Glutamatergic neuron (in vitro differentiated cells): ENCODE measurements around the gene FAM168A. TPM values are rescaled to one million over a fixed set of nuclear protein-coding genes. Genes with fewer than 3 reads are reported as not detected.
"Not testable (repeated sequence)": the region's sequence is repeated elsewhere in the genome, so short reads cannot be mapped to it uniquely, and the experiment has no call there.

ENCODE experiments used
- DNase-seq: peaks from one replicate; pipeline ENCODE4 v3.0.0; 2022
- H3K27ac Mint-ChIP-seq: one replicate; pipeline ENCODE4 v1.8.0; 2020; ENCODE audit warnings: mild to moderate bottlenecking, mixed read lengths, inconsistent platforms; ENCODE audit not compliant: unreplicated experiment
- H3K27me3 Mint-ChIP-seq: one replicate; pipeline ENCODE4 v1.8.0; 2020; ENCODE audit warnings: mild to moderate bottlenecking, moderate library complexity, mixed read lengths, inconsistent platforms; ENCODE audit not compliant: unreplicated experiment
- H3K36me3 Mint-ChIP-seq: one replicate; pipeline ENCODE4 v1.8.0; 2020; ENCODE audit warnings: mild to moderate bottlenecking, mixed read lengths, inconsistent platforms; ENCODE audit not compliant: unreplicated experiment
- H3K4me1 Mint-ChIP-seq: one replicate; pipeline ENCODE4 v1.8.0; 2020; ENCODE audit warnings: mild to moderate bottlenecking, low read depth, mixed read lengths, inconsistent platforms; ENCODE audit not compliant: unreplicated experiment
- H3K4me3 Mint-ChIP-seq: one replicate; pipeline ENCODE4 v1.8.0; 2020; ENCODE audit warnings: mild to moderate bottlenecking, mixed read lengths, inconsistent platforms; ENCODE audit not compliant: unreplicated experiment
- H3K9me3 Mint-ChIP-seq: one replicate; pipeline ENCODE4 v1.8.0; 2020; ENCODE audit warnings: mild to moderate bottlenecking, moderate library complexity, mixed read lengths, inconsistent platforms; ENCODE audit not compliant: unreplicated experiment
- CTCF ChIP-seq: fragments of 200-600 bp; sonication (generic); IDR thresholded peaks from one replicate; pipeline ENCODE4 v1.5.0; 2021; ENCODE audit not compliant: partially characterized antibody, unreplicated experiment
- total RNA-seq: library from RNA; stranded (reverse); fragmentation: NEBNext Ultra II Directional; extraction: Animal tissue kit (Norgen Biotek cat#: 25700); gene quantifications from one replicate; pipeline ENCODE4 v1.2.1, GENCODE V29; 2021; ENCODE audit not compliant: unreplicated experiment

The FAM168A gene
- total RNA-seq, 1 donor from 2014 or later: 84.3 TPM

GRCh38 chr11:73579641-73580434 lies 18.1 kb downstream of the FAM168A start:
- no peak overlapping the region for H3K27ac Mint-ChIP-seq
- H3K27me3 Mint-ChIP-seq: no peaks in the 10 kb centered on the region
- peaks cover 33% of the 10 kb centered on the region for H3K4me1 Mint-ChIP-seq
- H3K9me3 Mint-ChIP-seq: no peaks in the 10 kb centered on the region
- no peak for DNase-seq
- no peaks in the 10 kb centered on the region for H3K36me3 Mint-ChIP-seq
- H3K4me3 Mint-ChIP-seq: no peak overlapping the region
- TF ChIP-seq CTCF: no peak

- no peak overlapping the region for H3K4me3 Mint-ChIP-seq
- H3K9me3 Mint-ChIP-seq: no peaks in the 10 kb centered on the region
- H3K27ac Mint-ChIP-seq: peak overlapping the region; percentile 36
- H3K27me3 Mint-ChIP-seq: no peaks in the 10 kb centered on the region
- no peaks in the 10 kb centered on the region for H3K36me3 Mint-ChIP-seq
- peaks cover 35% of the 10 kb centered on the region for H3K4me1 Mint-ChIP-seq
- DNase-seq: no peak
- no peak for TF ChIP-seq CTCF
These were observed 19.2 kb downstream of the FAM168A start for GRCh38 chr11:73578592-73579185.

- H3K9me3 Mint-ChIP-seq: no peaks in the 10 kb centered on the region
- no peak for DNase-seq
- peaks cover 42% of the 10 kb centered on the region for H3K4me1 Mint-ChIP-seq
- H3K27ac Mint-ChIP-seq: peak overlapping the region; percentile 65
- H3K36me3 Mint-ChIP-seq: no peaks in the 10 kb centered on the region
- no peak for TF ChIP-seq CTCF
- H3K4me3 Mint-ChIP-seq: peak overlapping the region; percentile 56
- H3K27me3 Mint-ChIP-seq: peaks cover 2% of the 10 kb centered on the region
These were observed 20.4 kb downstream of the FAM168A start for GRCh38 chr11:73577496-73577917.

GRCh38 chr11:73576185-73576614 lies 21.7 kb downstream of the FAM168A start:
- DNase-seq: no peak
- no peak overlapping the region for H3K27ac Mint-ChIP-seq
- TF ChIP-seq CTCF: no peak

GRCh38 chr11:73571982-73572381 lies 25.9 kb downstream of the FAM168A start:
- H3K27ac Mint-ChIP-seq, H3K36me3 Mint-ChIP-seq, H3K9me3 Mint-ChIP-seq, H3K27me3 Mint-ChIP-seq, H3K4me3 Mint-ChIP-seq: not testable (repeated sequence)
- peaks cover 33% of the 10 kb centered on the region for H3K4me1 Mint-ChIP-seq
- peak; percentile 19 for DNase-seq

More at GRCh38 chr11:73576185-73576614, 21.7 kb downstream of the FAM168A start:
- H3K27me3 Mint-ChIP-seq: peaks cover 2% of the 10 kb centered on the region
- H3K9me3 Mint-ChIP-seq: no peaks in the 10 kb centered on the region
- peaks cover 42% of the 10 kb centered on the region for H3K4me1 Mint-ChIP-seq
- H3K4me3 Mint-ChIP-seq: no peak overlapping the region
- no peaks in the 10 kb centered on the region for H3K36me3 Mint-ChIP-seq
